Ascending aorta (tissue), 2 donors: ENCODE results near the gene PRICKLE2. TPM values are rescaled to one million over a fixed set of nuclear protein-coding genes. Genes with fewer than 3 reads are reported as not detected.
A peak's percentile ranks its signal among the peaks of the same experiment; 100 is the strongest.

Experiments
- DNase-seq, 2 donors: peaks; one replicate each; pipeline ENCODE4 v3.0.0-alpha.2; 2019; ENCODE audit warnings: low spot score in 2 of 2
- H3K27ac ChIP-seq, 2 donors: fragments of 200-600 bp; sonication (generic); one replicate each; pipeline ENCODE4 v1.5.1; 2016 to 2017; ENCODE audit warnings: mild to moderate bottlenecking in 1 of 2
- H3K27me3 ChIP-seq: fragments of 200-600 bp; sonication (generic); one replicate; pipeline ENCODE4 v1.5.1; 2017
- H3K36me3 ChIP-seq, 2 donors: fragments of 200-600 bp; sonication (generic); one replicate each; pipeline ENCODE4 v1.5.1; 2016
- H3K4me1 ChIP-seq, 2 donors: fragments of 200-600 bp; sonication (generic); one replicate each; pipeline ENCODE4 v1.5.1; 2016 to 2017; ENCODE audit warnings: mild to moderate bottlenecking in 1 of 2
- H3K4me3 ChIP-seq, 2 donors: fragments of 200-600 bp; sonication (generic); one replicate each; pipeline ENCODE4 v1.5.1; 2016 to 2017; ENCODE audit warnings: mild to moderate bottlenecking in 1 of 2
- H3K9me3 ChIP-seq, 2 donors: fragments of 200-600 bp; sonication (generic); one replicate each; pipeline ENCODE4 v1.5.1; 2016
- intact Hi-C: fragments of 100-400 bp; cut with DNase I; formaldehyde crosslinking; loops from one replicate; pipeline ENCODE4 v1.15.1; 2023
- total RNA-seq: library from RNA; depleted of rRNA; stranded (reverse); fragments of >200 nt; gene quantifications from one replicate; pipeline ENCODE4 v1.1.0, GENCODE V29; 2016
- TF ChIP-seq, protein P1 (sequence below), 3 experiments: fragments of 200-600 bp in 2 of 3; fragments of 450-650 bp in 1 of 3; sonication (generic) in 2 of 3; IDR thresholded peaks; one replicate each; pipeline ENCODE4 v1.5.1; 2016 to 2019; ENCODE audit warnings: antibody characterized with exemption in 3 of 3, mild to moderate bottlenecking in 1 of 3, moderate library complexity in 1 of 3

PRICKLE2 gene
- total RNA-seq, 1 donor from 2014 or later, result 24.7 TPM

DNA sequence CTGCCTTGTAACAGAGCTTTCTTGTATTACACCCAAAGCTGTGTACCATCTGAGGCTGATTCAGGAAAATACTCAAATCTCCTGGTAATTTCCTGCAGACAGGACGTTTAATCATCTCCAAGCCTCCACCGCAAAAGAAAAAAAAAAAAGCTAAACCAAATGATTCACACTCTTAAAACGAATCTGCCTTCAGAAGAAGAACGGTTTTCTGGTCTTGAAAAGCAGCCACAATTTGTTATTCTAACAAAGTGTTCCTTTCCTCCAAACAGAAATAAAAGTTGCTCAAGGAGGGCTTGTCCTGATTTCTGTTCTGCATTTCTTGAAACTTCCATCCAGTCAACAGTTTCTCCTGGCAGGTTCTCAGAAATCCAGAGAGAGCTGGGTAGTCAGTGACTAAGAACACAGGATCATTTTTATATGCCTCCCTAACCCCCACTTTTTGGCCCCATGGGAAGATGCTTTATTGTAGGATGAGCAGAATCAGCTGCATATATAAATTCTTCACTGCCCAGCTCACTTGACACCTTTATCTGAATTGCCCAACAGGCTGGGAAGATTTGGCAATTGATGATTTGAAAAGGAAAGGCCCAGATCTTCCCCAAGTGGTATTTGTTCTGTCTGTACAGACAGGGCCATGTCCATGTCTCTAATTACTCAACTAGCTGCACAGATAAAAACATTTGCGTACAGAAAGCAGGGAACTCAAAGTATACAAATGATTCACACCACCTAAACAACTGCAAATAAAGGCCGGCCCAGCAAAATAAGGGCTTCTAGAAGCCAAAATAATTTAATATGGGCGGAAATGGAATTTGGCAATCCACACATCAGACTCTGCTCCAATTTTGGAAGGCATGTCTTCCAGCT, 41.0 kb upstream of the PRICKLE2 start:
- TF ChIP-seq, protein P1, sequence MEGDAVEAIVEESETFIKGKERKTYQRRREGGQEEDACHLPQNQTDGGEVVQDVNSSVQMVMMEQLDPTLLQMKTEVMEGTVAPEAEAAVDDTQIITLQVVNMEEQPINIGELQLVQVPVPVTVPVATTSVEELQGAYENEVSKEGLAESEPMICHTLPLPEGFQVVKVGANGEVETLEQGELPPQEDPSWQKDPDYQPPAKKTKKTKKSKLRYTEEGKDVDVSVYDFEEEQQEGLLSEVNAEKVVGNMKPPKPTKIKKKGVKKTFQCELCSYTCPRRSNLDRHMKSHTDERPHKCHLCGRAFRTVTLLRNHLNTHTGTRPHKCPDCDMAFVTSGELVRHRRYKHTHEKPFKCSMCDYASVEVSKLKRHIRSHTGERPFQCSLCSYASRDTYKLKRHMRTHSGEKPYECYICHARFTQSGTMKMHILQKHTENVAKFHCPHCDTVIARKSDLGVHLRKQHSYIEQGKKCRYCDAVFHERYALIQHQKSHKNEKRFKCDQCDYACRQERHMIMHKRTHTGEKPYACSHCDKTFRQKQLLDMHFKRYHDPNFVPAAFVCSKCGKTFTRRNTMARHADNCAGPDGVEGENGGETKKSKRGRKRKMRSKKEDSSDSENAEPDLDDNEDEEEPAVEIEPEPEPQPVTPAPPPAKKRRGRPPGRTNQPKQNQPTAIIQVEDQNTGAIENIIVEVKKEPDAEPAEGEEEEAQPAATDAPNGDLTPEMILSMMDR (IDR thresholded peaks at IDR 0.05), result no peak
- intact Hi-C loops, result loop anchor here (2.0 to 10.0 kb wide), 4 partner anchors 41 to 241 kb away; partner anchors contain the start of genes PRICKLE2 and PSMD6
- peak overlapping the region; percentile 63 to 75 for H3K4me3 ChIP-seq
- peak overlapping the region; percentile 81 to 85 for H3K27ac ChIP-seq
- no peaks in the 10 kb centered on the region for H3K36me3 ChIP-seq
- H3K27me3 ChIP-seq, result no peaks in the 10 kb centered on the region
- H3K4me1 ChIP-seq, result peaks cover 6 to 16% of the 10 kb centered on the region in 2 donors
- H3K9me3 ChIP-seq, result no peaks in the 10 kb centered on the region
- DNase-seq, result peak in 1 of 2 donors; percentile 74

DNA sequence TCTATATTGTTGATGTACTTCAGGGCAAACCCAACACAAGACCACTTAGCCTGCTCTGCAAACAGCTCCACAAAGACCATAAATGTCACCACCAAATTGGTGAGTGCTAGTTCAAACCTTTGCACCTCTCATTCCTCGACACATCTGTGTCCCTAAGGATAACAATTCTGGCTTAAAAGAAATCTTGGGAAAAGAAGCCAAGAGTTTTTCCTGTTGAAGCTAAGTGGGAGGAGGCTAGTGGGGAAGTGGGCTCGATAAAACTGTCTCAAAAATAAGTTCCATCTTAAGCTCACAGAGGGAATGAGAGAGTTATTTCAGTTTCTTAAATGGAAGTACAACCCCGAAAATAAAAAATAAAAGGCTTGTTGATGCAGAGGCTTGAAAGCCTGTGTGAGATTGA, 40.4 kb upstream of the PRICKLE2 start:
- Histone ChIP-seq H3K27ac (peak overlapping the region; percentile 81 to 85), H3K4me1 (peaks cover 6 to 23% of the 10 kb centered on the region in 2 donors)

DNA sequence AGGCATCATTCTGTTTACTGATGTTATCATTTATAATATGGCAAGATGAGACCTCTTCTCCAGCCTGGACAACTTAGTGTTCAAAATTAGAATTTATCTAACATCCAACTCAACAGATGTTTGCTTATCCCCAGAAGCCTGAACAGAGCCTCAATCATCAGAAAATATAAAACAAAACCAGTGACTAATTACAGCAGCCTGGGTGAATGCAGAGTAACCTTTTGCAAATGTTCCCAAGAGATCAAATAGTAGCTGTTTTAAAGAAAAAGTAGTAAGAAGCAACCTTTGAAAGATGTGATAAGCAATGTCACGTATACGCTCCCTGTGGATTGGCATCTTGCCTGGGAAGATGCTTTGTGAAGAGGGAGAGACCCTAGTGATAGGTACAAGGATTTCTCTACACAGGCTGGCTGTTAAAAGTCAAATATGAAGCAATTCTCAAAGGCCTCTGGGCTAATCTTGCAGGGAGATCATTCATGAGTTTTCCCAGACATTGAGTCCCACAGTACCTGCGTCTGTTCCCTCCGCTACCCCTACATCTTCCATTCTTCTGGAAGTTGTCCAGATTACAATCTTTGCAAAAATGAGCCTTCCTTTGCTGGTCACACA, 39.3 kb upstream of the PRICKLE2 start:
- Histone ChIP-seq H3K9me3 (no peaks in the 10 kb centered on the region), H3K36me3 (no peaks in the 10 kb centered on the region), H3K27me3 (no peaks in the 10 kb centered on the region), H3K4me3 (no peak overlapping the region), H3K27ac (peak overlapping the region in 1 of 2 donors; percentile 81), H3K4me1 (peaks cover 6 to 32% of the 10 kb centered on the region in 2 donors)
- TF ChIP-seq, protein P1 (IDR thresholded peaks at IDR 0.05), result no peak
- no peak for DNase-seq
- intact Hi-C loops, result loop anchor here (10.0 kb wide), 2 partner anchors 220 to 240 kb away; partner anchors contain the start of gene PSMD6

More for the DNA sequence above, 40.4 kb upstream of the PRICKLE2 start:
- TF ChIP-seq, protein P1 (IDR thresholded peaks at IDR 0.05), result no peak
- H3K9me3 ChIP-seq, result no peaks in the 10 kb centered on the region
- peak overlapping the region; percentile 41 to 75 for H3K4me3 ChIP-seq
- intact Hi-C loops, result loop anchor here (2.0 to 10.0 kb wide), 4 partner anchors 41 to 241 kb away; partner anchors contain the start of genes PRICKLE2 and PSMD6
- DNase-seq, result no peak
- H3K27me3 ChIP-seq, result no peaks in the 10 kb centered on the region
- H3K36me3 ChIP-seq, result no peaks in the 10 kb centered on the region

DNA sequence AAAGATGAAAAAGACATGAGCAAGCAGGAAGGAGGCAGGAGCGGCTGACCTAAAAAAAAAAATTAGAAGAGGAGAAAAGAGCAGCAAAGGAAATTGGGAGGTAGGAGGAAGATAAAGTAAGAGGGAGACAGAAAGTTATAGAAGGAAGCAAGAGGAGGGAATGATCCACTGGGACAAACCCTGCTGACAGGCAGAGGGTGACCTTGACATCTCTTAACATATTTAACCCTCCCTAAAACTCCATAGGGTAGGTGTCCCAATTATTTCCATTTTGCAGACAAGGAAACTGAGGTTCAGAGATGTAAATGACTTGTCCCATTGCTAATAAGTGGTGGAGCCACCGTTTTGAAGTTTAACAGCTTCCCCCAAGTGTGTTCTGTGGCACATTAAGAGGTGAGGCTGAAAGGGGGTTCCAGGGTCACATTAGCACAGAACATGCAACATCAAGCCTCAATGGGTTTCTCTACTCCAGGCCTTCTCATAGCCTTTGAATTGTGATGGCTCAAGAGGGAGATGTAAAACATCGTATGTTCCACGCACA, 37.4 kb upstream of the PRICKLE2 start:
- H3K27ac ChIP-seq, result no peak overlapping the region
- peaks cover 6 to 33% of the 10 kb centered on the region in 2 donors for H3K4me1 ChIP-seq
- H3K4me3 ChIP-seq, result no peak overlapping the region
- H3K27me3 ChIP-seq, result no peaks in the 10 kb centered on the region
- H3K36me3 ChIP-seq, result no peaks in the 10 kb centered on the region
- no peaks in the 10 kb centered on the region for H3K9me3 ChIP-seq
- TF ChIP-seq, protein P1 (IDR thresholded peaks at IDR 0.05), result no peak
- intact Hi-C loops, result loop anchor here (10.0 kb wide), 2 partner anchors 222 to 238 kb away; partner anchors contain the start of gene PSMD6
- DNase-seq, result no peak

DNA sequence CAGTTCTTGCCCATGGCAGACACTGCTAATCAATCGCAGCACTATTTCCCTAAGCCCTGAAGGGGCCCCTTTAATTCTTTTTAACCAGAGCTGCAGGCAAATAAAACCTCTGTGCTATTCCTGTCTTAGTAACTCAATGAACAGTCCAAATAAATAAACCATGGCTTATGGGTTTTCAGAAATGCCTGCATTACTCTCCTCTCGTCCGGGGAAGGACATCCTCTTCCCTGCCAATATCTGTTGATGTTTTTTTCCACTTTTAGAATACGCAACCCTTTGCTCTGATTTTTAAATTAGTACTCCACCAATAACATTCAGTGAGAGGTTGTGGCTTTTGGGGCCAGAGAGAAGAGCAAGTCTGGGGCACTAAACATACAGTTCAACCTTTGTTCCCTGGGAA, 35.2 kb upstream of the PRICKLE2 start:
- intact Hi-C loops, result loop anchor here (10.0 kb wide), 2 partner anchors 224 to 236 kb away; partner anchors contain the start of gene PSMD6
- peaks cover 4 to 37% of the 10 kb centered on the region in 2 donors for H3K4me1 ChIP-seq
- H3K27ac ChIP-seq, result no peak overlapping the region

More for the DNA sequence above, 35.2 kb upstream of the PRICKLE2 start:
- no peak for DNase-seq
- Histone ChIP-seq H3K4me3 (no peak overlapping the region), H3K27me3 (no peaks in the 10 kb centered on the region), H3K9me3 (no peaks in the 10 kb centered on the region), H3K36me3 (no peaks in the 10 kb centered on the region)
- TF ChIP-seq, protein P1 (IDR thresholded peaks at IDR 0.05), result no peak
